ENCODE results near the gene SLC25A25. TPM values are rescaled to one million over a fixed set of nuclear protein-coding genes. Genes with fewer than 3 reads are reported as not detected.

The SLC25A25 gene
- total and polyA plus RNA-seq, 10 of the 15 experiments (the other 5 are each of a cell fraction or from before 2014, with no cell fraction given) = 0.04 to 17.1 (median 12.4) TPM; not detected in 1

GRCh38 chr9:128067645-128068385, at the start of gene SLC25A25 (continued):
- TF ChIP-seq CUX1 (IDR thresholded peaks at IDR 0.05; ENCODE audit: insufficient replicate concordance, low read depth, low read length) (peak; percentile 66), SMAD1 (IDR thresholded peaks at IDR 0.05; ENCODE audit: low read depth, partially characterized antibody) (peak; percentile 74), GABPA (IDR thresholded peaks at IDR 0.05; ENCODE audit: low read depth) (no peak), KAT2A (conservative IDR thresholded peaks at IDR 0.05; ENCODE audit: control insufficient read depth, low read depth, low read length) (no peak), SREBF2 (IDR thresholded peaks at IDR 0.05; ENCODE audit: low read length) (no peak), NR2F1 (conservative IDR thresholded peaks at IDR 0.05) (peak; percentile 15; the same call in 1 of the 2 replicates), TCF12 (IDR thresholded peaks at IDR 0.05; ENCODE audit: low read depth, low read length) (peak; percentile 63; the same call in 1 of the 2 replicates), JUNB (IDR thresholded peaks at IDR 0.05) (no peak), KLF5 (IDR thresholded peaks at IDR 0.05; ENCODE audit: partially characterized antibody) (no peak), ZBED1 (IDR thresholded peaks at IDR 0.05; ENCODE audit: borderline replicate concordance) (no peak), PRDM15 (CRISPR knock-in tag; IDR thresholded peaks at IDR 0.05) (no peak), POLR2AphosphoS2 (IDR thresholded peaks at IDR 0.05; ENCODE audit: low read depth, low read length) (no peak), RFX5 (IDR thresholded peaks at IDR 0.05; ENCODE audit: low read depth, low read length) (peak; percentile 39; the same call in 1 of the 2 replicates), E2F8 (IDR thresholded peaks at IDR 0.05; ENCODE audit: low read depth, partially characterized antibody) (no peak), ZNF207 (IDR thresholded peaks at IDR 0.05; ENCODE audit: borderline replicate concordance) (peak; percentile 62; the same call in 1 of the 2 replicates)

Data from GM12878 (cell line).